ENCODE data around the gene STARD4.

The STARD4 gene

GRCh38 chr5:111520908-111521307 lies 8.6 kb upstream of the STARD4 start:
- FAIRE-seq, result no peak

- FAIRE-seq, result no peak
Observed at GRCh38 chr5:111518777-111519176, 6.4 kb upstream of the STARD4 start.

- no peak for FAIRE-seq
Observed at GRCh38 chr5:111517853-111518501, 5.6 kb upstream of the STARD4 start.

GRCh38 chr5:111514087-111514486 lies 1.8 kb upstream of the STARD4 start:
- no peak for FAIRE-seq

- FAIRE-seq, result no peak
Observed at GRCh38 chr5:111513131-111513520, 791 bp upstream of the STARD4 start.

GRCh38 chr5:111511831-111512374 lies 432 bp downstream of the STARD4 start:
- FAIRE-seq, result no peak

GRCh38 chr5:111511174-111511830 lies 1.0 kb downstream of the STARD4 start:
- FAIRE-seq, result peak; percentile 49

- FAIRE-seq, result no peak
Observed at GRCh38 chr5:111509119-111509518, 3.2 kb downstream of the STARD4 start.

GRCh38 chr5:111507276-111507675 lies 5.1 kb downstream of the STARD4 start:
- no peak for FAIRE-seq

GRCh38 chr5:111505096-111505495 lies 7.2 kb downstream of the STARD4 start:
- no peak for FAIRE-seq

GRCh38 chr5:111502956-111503355 lies 9.4 kb downstream of the STARD4 start:
- FAIRE-seq, result no peak

GRCh38 chr5:111498346-111498745 lies 14.0 kb downstream of the STARD4 start:
- no peak for FAIRE-seq

- no peak for FAIRE-seq
Observed at GRCh38 chr5:111495159-111495558, 17.2 kb downstream of the STARD4 start.

- no peak for FAIRE-seq
Observed at GRCh38 chr5:111494355-111494999, 17.9 kb downstream of the STARD4 start.

- FAIRE-seq, result no peak
Observed at GRCh38 chr5:111493031-111493430, 19.3 kb downstream of the STARD4 start.

- peak; percentile 75 for FAIRE-seq
Observed at GRCh38 chr5:111488353-111488752, 24.0 kb downstream of the STARD4 start.

GRCh38 chr5:111486926-111487325 lies 25.4 kb downstream of the STARD4 start:
- peak; percentile 41 for FAIRE-seq

GRCh38 chr5:111486055-111486454 lies 26.3 kb downstream of the STARD4 start:
- FAIRE-seq, result no peak

GRCh38 chr5:111480346-111480745 lies 32.0 kb downstream of the STARD4 start:
- no peak for FAIRE-seq

- FAIRE-seq, result no peak
Observed at GRCh38 chr5:111478898-111479297, 33.4 kb downstream of the STARD4 start.

- FAIRE-seq, result no peak
Observed at GRCh38 chr5:111478266-111478665, 34.1 kb downstream of the STARD4 start.

- FAIRE-seq, result no peak
Observed at GRCh38 chr5:111472579-111472978, 39.8 kb downstream of the STARD4 start.

GRCh38 chr5:111472096-111472495 lies 40.2 kb downstream of the STARD4 start:
- FAIRE-seq, result no peak

GRCh38 chr5:111469903-111470302 lies 42.4 kb downstream of the STARD4 start:
- FAIRE-seq, result no peak
